Esophagus squamous epithelium (tissue), 4 donors: ENCODE results near the gene LHPP.

Experiments
- POLR2A ChIP-seq, 4 donors: fragments of 450-650 bp; IDR thresholded peaks; one replicate each; pipeline ENCODE4 v1.6.1; 2017; ENCODE audit warnings: antibody characterized with exemption in 4 of 4, mild to moderate bottlenecking in 4 of 4, moderate library complexity in 3 of 4
- TF ChIP-seq, protein P1 (sequence below), 6 experiments: fragments of 450-650 bp in 4 of 6; fragments of 200-600 bp in 2 of 6; sonication (generic) in 2 of 6; IDR thresholded peaks; one replicate each; pipeline ENCODE4 v1.5.1; 2016 to 2019; ENCODE audit warnings: antibody characterized with exemption in 6 of 6, mild to moderate bottlenecking in 4 of 6, moderate library complexity in 4 of 6

DNA sequence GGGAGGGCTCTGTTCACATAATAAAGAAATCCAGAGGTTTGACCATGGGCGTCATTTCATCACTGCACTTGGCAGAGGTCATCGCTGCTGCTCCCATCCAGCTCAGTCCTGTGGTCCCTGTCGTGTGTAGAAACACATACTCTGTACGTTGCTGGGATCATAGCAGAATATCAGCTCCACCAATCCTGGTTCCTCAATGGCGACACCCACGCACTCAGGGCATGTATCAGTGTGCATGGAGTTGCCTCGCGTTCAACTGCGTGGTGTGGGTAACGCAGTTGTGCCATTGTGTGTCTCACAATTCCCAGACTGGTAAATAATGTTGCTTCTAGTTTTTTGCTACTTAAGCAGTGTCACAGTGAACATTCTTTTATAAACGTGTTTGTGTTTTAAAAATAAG is 111.1 kb downstream of the LHPP start:
- TF ChIP-seq, protein P1, sequence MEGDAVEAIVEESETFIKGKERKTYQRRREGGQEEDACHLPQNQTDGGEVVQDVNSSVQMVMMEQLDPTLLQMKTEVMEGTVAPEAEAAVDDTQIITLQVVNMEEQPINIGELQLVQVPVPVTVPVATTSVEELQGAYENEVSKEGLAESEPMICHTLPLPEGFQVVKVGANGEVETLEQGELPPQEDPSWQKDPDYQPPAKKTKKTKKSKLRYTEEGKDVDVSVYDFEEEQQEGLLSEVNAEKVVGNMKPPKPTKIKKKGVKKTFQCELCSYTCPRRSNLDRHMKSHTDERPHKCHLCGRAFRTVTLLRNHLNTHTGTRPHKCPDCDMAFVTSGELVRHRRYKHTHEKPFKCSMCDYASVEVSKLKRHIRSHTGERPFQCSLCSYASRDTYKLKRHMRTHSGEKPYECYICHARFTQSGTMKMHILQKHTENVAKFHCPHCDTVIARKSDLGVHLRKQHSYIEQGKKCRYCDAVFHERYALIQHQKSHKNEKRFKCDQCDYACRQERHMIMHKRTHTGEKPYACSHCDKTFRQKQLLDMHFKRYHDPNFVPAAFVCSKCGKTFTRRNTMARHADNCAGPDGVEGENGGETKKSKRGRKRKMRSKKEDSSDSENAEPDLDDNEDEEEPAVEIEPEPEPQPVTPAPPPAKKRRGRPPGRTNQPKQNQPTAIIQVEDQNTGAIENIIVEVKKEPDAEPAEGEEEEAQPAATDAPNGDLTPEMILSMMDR (IDR thresholded peaks at IDR 0.05) = no peak
- TF ChIP-seq POLR2A (IDR thresholded peaks at IDR 0.05) = no peak
